ENCODE results near the gene HSPA1B.

HSPA1B gene

GRCh38 chr6:31831350-31832215 lies 4.0 kb downstream of the HSPA1B start (continued):
- TF ChIP-seq BCL6B (tag by site-specific recombination; IDR thresholded peaks at IDR 0.05) (no peak), SP2 (tag by site-specific recombination; IDR thresholded peaks at IDR 0.05) (no peak), ZNF792 (tag by site-specific recombination; IDR thresholded peaks at IDR 0.05) (no peak), HOXD13 (CRISPR knock-in tag; IDR thresholded peaks at IDR 0.05; ENCODE audit: borderline replicate concordance) (no peak), ZNF221 (tag by site-specific recombination; IDR thresholded peaks at IDR 0.05; ENCODE audit: borderline replicate concordance) (no peak), MZF1 (tag by site-specific recombination; IDR thresholded peaks at IDR 0.05; ENCODE audit: borderline replicate concordance) (peak; percentile 2; the same call in 1 of the 2 replicates), PRDM2 (tag by site-specific recombination; IDR thresholded peaks at IDR 0.05; ENCODE audit: borderline replicate concordance) (no peak), ZNF513 (tag by site-specific recombination; IDR thresholded peaks at IDR 0.05) (peak; percentile 42; the same call in 1 of the 2 replicates), MYNN (tag by site-specific recombination; IDR thresholded peaks at IDR 0.05; ENCODE audit: borderline replicate concordance) (no peak), ZNF366 (tag by site-specific recombination; conservative IDR thresholded peaks at IDR 0.05) (no peak), ZFHX2 (tag by site-specific recombination; conservative IDR thresholded peaks at IDR 0.05) (peak; percentile 62), KLF17 (tag by site-specific recombination; IDR thresholded peaks at IDR 0.05) (peak; percentile 58; the same call in 1 of the 2 replicates)

GRCh38 chr6:31834367-31835250 lies 7.1 kb downstream of the HSPA1B start:
- Histone ChIP-seq H3K4me3 (ENCODE audit: low read depth, low read length) (peak overlapping the region; percentile 79), H3K36me3 (ENCODE audit: control insufficient read depth in 2 of 2, insufficient read depth in 1 of 2, low read length in 2 of 2) (peaks cover 30 to 59% of the 10 kb centered on the region in 2 experiments), H3K4me1 (ENCODE audit: control insufficient read depth, insufficient read depth, low read length) (peaks cover 9% of the 10 kb centered on the region), H3K27ac (ENCODE audit: extremely low read depth, low read depth, low read length) (peak overlapping the region; percentile 88), H3K9me3 (ENCODE audit: control insufficient read depth, insufficient read depth, low read depth, low read length) (no peaks in the 10 kb centered on the region)
- POLR2A ChIA-PET, result interaction anchor here (0.5 to 12.5 kb wide), 38 partner anchors 7 to 1137 kb away, joined by 3 to 125 read pairs (median 4); partner anchors contain the start of genes BRD2, C6orf47, CFB and CLIC1
- CTCF ChIA-PET, result interaction anchor here (0.7 to 1.7 kb wide), 4 partner anchors 33 to 264 kb away, joined by 3 to 7 read pairs (median 4); partner anchors contain the start of gene VARS1
- TF ChIP-seq HOXC10 (CRISPR knock-in tag; IDR thresholded peaks at IDR 0.05) (no peak), KLF16 (tag by site-specific recombination; IDR thresholded peaks at IDR 0.05) (0 out of 2 replicates have a peak, but pooled peaks have one; percentile 20), ZNF645 (tag by site-specific recombination; IDR thresholded peaks at IDR 0.05) (no peak), GFI1B (tag by site-specific recombination; IDR thresholded peaks at IDR 0.05) (no peak; the same call in 1 of the 2 replicates), TSHZ1 (tag by site-specific recombination; IDR thresholded peaks at IDR 0.05; ENCODE audit: borderline replicate concordance) (peak; percentile 45; the same call in 1 of the 2 replicates)
